SK-N-SH (cell line): Measurements from ENCODE around the gene PRRT4. TPM values are rescaled to one million over a fixed set of nuclear protein-coding genes. Genes with fewer than 3 reads are reported as not detected.

Experiments used
- CTCF ChIA-PET: fragments of 300-600, 350-600 bp; formaldehyde crosslinking; extraction: SDS; loops from one replicate; lab custom pipeline; 2021; lab: Yijun Ruan, JAX
- POLR2A ChIA-PET: fragments of 350-600 bp; sonication (Branson Sonifier 250); formaldehyde crosslinking; extraction: SDS; loops from one replicate; lab custom pipeline; 2020; ENCODE audit warnings: antibody characterized with exemption, inconsistent platforms; lab: Yijun Ruan, JAX
- DNase-seq: peaks from one replicate; pipeline ENCODE4 v3.0.0; 2012
- H2AFZ ChIP-seq: fragments of 200-600 bp; sonication (generic); 2 replicates; pipeline ENCODE4 v1.8.1; 2016; ENCODE audit warnings: antibody characterized with exemption, mild to moderate bottlenecking, low read depth
- H3F3A ChIP-seq: fragments of 200-600 bp; sonication (generic); replicated peaks from 2 replicates; pipeline ENCODE3; 2016; ENCODE audit warnings: antibody characterized with exemption, mild to moderate bottlenecking; ENCODE audit not compliant: insufficient read depth
- H3K27ac ChIP-seq, 2 experiments: fragments of 200-500 bp in 1 of 2; fragments of 200-600 bp in 1 of 2; sonication (Bioruptor generic) in 1 of 2; sonication (generic), shearing (Covaris generic) in 1 of 2; 2 replicates each; pipeline versions ENCODE4 v1.5.1 to v1.6.1; 2014 to 2016; ENCODE audit warnings: low read depth in 2 of 2, inconsistent platforms in 1 of 2, low read length in 1 of 2, mild to moderate bottlenecking in 1 of 2, mixed read lengths in 1 of 2
- H3K27me3 ChIP-seq: fragments of 200-600 bp; sonication (generic), shearing (Covaris generic); 2 replicates; pipeline ENCODE4 v1.6.1; 2016; ENCODE audit warnings: mixed run types; ENCODE audit not compliant: insufficient read depth
- H3K36me3 ChIP-seq, 2 experiments: fragments of 200-500 bp in 1 of 2; fragments of 200-600 bp in 1 of 2; sonication (Bioruptor generic) in 1 of 2; sonication (generic) in 1 of 2; replicated peaks in 1 of 2; 2 replicates each; pipeline versions ENCODE3 to v1.5.1; 2014 to 2016; ENCODE audit warnings: low read length in 1 of 2, mild to moderate bottlenecking in 1 of 2; ENCODE audit not compliant: insufficient read depth in 2 of 2, control insufficient read depth in 1 of 2
- H3K4me1 ChIP-seq, 2 experiments: fragments of 200-500 bp in 1 of 2; fragments of 200-600 bp in 1 of 2; sonication (Bioruptor generic) in 1 of 2; sonication (generic), shearing (Covaris generic) in 1 of 2; 2 replicates each; pipeline versions ENCODE4 v1.5.1 to v1.6.1; 2014 to 2016; ENCODE audit warnings: low read depth in 1 of 2, low read length in 1 of 2, mixed run types in 1 of 2; ENCODE audit not compliant: insufficient read depth in 2 of 2, control insufficient read depth in 1 of 2
- H3K4me2 ChIP-seq: fragments of 200-600 bp; sonication (generic), shearing (Covaris generic); 2 replicates; pipeline ENCODE4 v1.6.1; 2017; ENCODE audit warnings: mixed run types
- H3K4me3 ChIP-seq, 2 experiments: fragments of 200-500 bp in 1 of 2; fragments of 200-600 bp in 1 of 2; sonication (Bioruptor generic) in 1 of 2; sonication (generic), shearing (Covaris generic) in 1 of 2; 2 replicates each; pipeline versions ENCODE4 v1.5.1 to v1.8.1; 2014 to 2016; ENCODE audit warnings: low read depth in 2 of 2, inconsistent platforms in 1 of 2, low read length in 1 of 2, mild to moderate bottlenecking in 1 of 2, mixed read lengths in 1 of 2, moderate library complexity in 1 of 2
- H3K79me2 ChIP-seq: fragments of 200-600 bp; sonication (generic); 2 replicates; pipeline ENCODE4 v1.8.1; 2017; ENCODE audit warnings: mild to moderate bottlenecking; ENCODE audit not compliant: insufficient read depth
- H3K9ac ChIP-seq: fragments of 200-600 bp; sonication (generic); 2 replicates; pipeline ENCODE4 v1.6.1; 2017; ENCODE audit warnings: mixed run types
- H3K9me2 ChIP-seq: fragments of 200-600 bp; sonication (generic); 2 replicates; pipeline ENCODE4 v1.6.1; 2017; ENCODE audit warnings: mixed run types
- H3K9me3 ChIP-seq: fragments of 200-600 bp; sonication (generic); 2 replicates; pipeline ENCODE4 v1.6.1; 2017; ENCODE audit warnings: mixed run types, mild to moderate bottlenecking, moderate library complexity
- H4K20me1 ChIP-seq: fragments of 200-600 bp; sonication (generic); 2 replicates; pipeline ENCODE4 v1.6.1; 2017; ENCODE audit warnings: mild to moderate bottlenecking, mixed run types; ENCODE audit not compliant: insufficient read depth
- CTCF ChIP-seq: fragments of 200-600 bp; sonication (generic); IDR thresholded peaks from 2 replicates; pipeline ENCODE4 v1.6.1; 2017; ENCODE audit warnings: antibody characterized with exemption, mild to moderate bottlenecking, moderate library complexity
- ELF1 ChIP-seq: IDR thresholded peaks from 2 replicates; pipeline ENCODE4 v1.4.0; 2012
- FOSL2 ChIP-seq: IDR thresholded peaks from 2 replicates; pipeline ENCODE4 v1.4.0; 2012; ENCODE audit warnings: low read depth, mild to moderate bottlenecking, moderate library complexity, borderline replicate concordance
- FOXM1 ChIP-seq: IDR thresholded peaks from 2 replicates; pipeline ENCODE4 v1.4.0; 2012; ENCODE audit warnings: low read depth, mild to moderate bottlenecking
- GABPA ChIP-seq: IDR thresholded peaks from 2 replicates; pipeline ENCODE4 v1.4.0; 2012; ENCODE audit warnings: low read depth, mild to moderate bottlenecking
- IRF3 ChIP-seq: fragments of 150-350 bp; IDR thresholded peaks from 2 replicates; pipeline ENCODE4 v1.6.1; 2016; ENCODE audit warnings: mild to moderate bottlenecking, low read depth, low read length
- JUND ChIP-seq: IDR thresholded peaks from 2 replicates; pipeline ENCODE4 v1.4.0; 2012
- MAX ChIP-seq: IDR thresholded peaks from 2 replicates; pipeline ENCODE4 v1.4.0; 2012; ENCODE audit warnings: low read depth
- NFIC ChIP-seq: IDR thresholded peaks from 2 replicates; pipeline ENCODE4 v1.4.0; 2012; ENCODE audit warnings: borderline replicate concordance
- NRF1 ChIP-seq: IDR thresholded peaks from 2 replicates; pipeline ENCODE4 v1.6.1; 2012; ENCODE audit warnings: low read depth, mild to moderate bottlenecking, low read length
- RAD21 ChIP-seq: IDR thresholded peaks from 2 replicates; pipeline ENCODE4 v1.6.1; 2012; ENCODE audit warnings: mild to moderate bottlenecking, low read length
- RFX5 ChIP-seq: IDR thresholded peaks from 2 replicates; pipeline ENCODE4 v1.6.1; 2012; ENCODE audit warnings: mild to moderate bottlenecking, improper control_type of control experiment, low read length
- RXRA ChIP-seq: IDR thresholded peaks from 2 replicates; pipeline ENCODE4 v1.4.0; 2012; ENCODE audit warnings: low read depth, mild to moderate bottlenecking, borderline replicate concordance
- SIN3A ChIP-seq: IDR thresholded peaks from 2 replicates; pipeline ENCODE4 v1.6.1; 2012; ENCODE audit warnings: low read depth, mild to moderate bottlenecking, low read length, moderate library complexity, borderline replicate concordance
- SMC3 ChIP-seq: IDR thresholded peaks from 2 replicates; pipeline ENCODE4 v1.6.1; 2012; ENCODE audit warnings: low read depth, low read length, improper control_type of control experiment
- TAF1 ChIP-seq: IDR thresholded peaks from 2 replicates; pipeline ENCODE4 v1.6.1; 2012; ENCODE audit warnings: low read depth, mild to moderate bottlenecking, low read length, moderate library complexity, borderline replicate concordance
- TEAD4 ChIP-seq: IDR thresholded peaks from 2 replicates; pipeline ENCODE4 v1.4.0; 2012; ENCODE audit warnings: mild to moderate bottlenecking, borderline replicate concordance; ENCODE audit not compliant: insufficient read depth
- USF2 ChIP-seq: fragments of 150-350 bp; IDR thresholded peaks from 2 replicates; pipeline ENCODE4 v1.6.1; 2017; ENCODE audit warnings: antibody characterized with exemption, low read length, low read depth, borderline replicate concordance
- YY1 ChIP-seq: IDR thresholded peaks from 2 replicates; pipeline ENCODE4 v1.4.0; 2012; ENCODE audit warnings: low read depth, mild to moderate bottlenecking
- ZBTB33 ChIP-seq: IDR thresholded peaks from 2 replicates; pipeline ENCODE4 v1.4.0; 2012; ENCODE audit warnings: low read depth, borderline replicate concordance
- WGBS: methylation state at CpG from one replicate; pipeline ENCODE4 v1.1.6; 2017; ENCODE audit warnings: low lambda C conversion rate; 5-methylcytosine and 5-hydroxymethylcytosine counted together
- polyA plus RNA-seq, 3 experiments: library from polyadenylated mRNA; depleted of rRNA; stranded (reverse); fragments of >200 nt; gene quantifications; 2 replicates each; pipeline ENCODE4 v1.2.3, GENCODE V29; 2012

PRRT4 gene
- polyA plus RNA-seq, 1 of the 3 experiments (the other 2 are of a cell fraction) = 1.5 TPM

- Histone ChIP-seq H2AFZ (no peak overlapping the region), H3F3A (no peaks in the 10 kb centered on the region), H3K79me2 (no peaks in the 10 kb centered on the region), H3K9ac (no peak overlapping the region), H3K4me3 (no peak overlapping the region), H3K9me3 (no peaks in the 10 kb centered on the region), H4K20me1 (no peaks in the 10 kb centered on the region), H3K4me2 (no peak overlapping the region), H3K9me2 (no peaks in the 10 kb centered on the region), H3K27ac (no peak overlapping the region), H3K36me3 (peaks cover 30 to 62% of the 10 kb centered on the region in 2 experiments), H3K4me1 (no peaks in the 10 kb centered on the region), H3K27me3 (no peaks in the 10 kb centered on the region)
- ChIA-PET CTCF (interaction anchor here (1.2 to 3.1 kb wide), 4 partner anchors 17 to 168 kb away, joined by 4 to 12 read pairs (median 7); no protein-coding TSS in a partner anchor), POLR2A (interaction anchor here (1.0 to 2.1 kb wide), 2 partner anchors 24 to 36 kb away, joined by 3 to 5 read pairs; no protein-coding TSS in a partner anchor)
- no peak for DNase-seq
- 92% methylated on average over 2 of the region's 2 CpGs for WGBS
- no peak for TF ChIP-seq GABPA
- no peak for TF ChIP-seq CTCF
- no peak for TF ChIP-seq YY1
- TF ChIP-seq IRF3 = no peak
- TF ChIP-seq JUND = no peak
- no peak for TF ChIP-seq USF2
- TF ChIP-seq NRF1 = no peak
- no peak for TF ChIP-seq RAD21
- no peak for TF ChIP-seq MAX
- no peak for TF ChIP-seq RXRA
- TF ChIP-seq ZBTB33 = no peak
- TF ChIP-seq TAF1 = no peak
- no peak for TF ChIP-seq RFX5
- no peak for TF ChIP-seq ELF1
- no peak for TF ChIP-seq FOSL2
- no peak for TF ChIP-seq NFIC
- no peak for TF ChIP-seq SMC3
- no peak for TF ChIP-seq TEAD4
- no peak for TF ChIP-seq SIN3A
- no peak for TF ChIP-seq FOXM1
These were observed 58.4 kb downstream of the PRRT4 start for GRCh38 chr7:128303133-128303532.
